Activated CD4-positive, alpha-beta T cell treated with anti-CD3 and anti-CD28 coated beads, Interleukin-2, Interleukin-6, amounts not matched to agents 100 ng/mL and 50 ng/mL, durations not matched to agents 16 hours and 8 hours (primary cell): ENCODE measurements around the gene PPP2R5A.

Source experiments
- DNase-seq: peaks from one replicate; pipeline ENCODE4 v3.0.0-alpha.2; 2020

The PPP2R5A gene

GRCh38 chr1:212284744-212285684, at the start of gene PPP2R5A:
Gene PPP2R5A (plus strand): TSS chr1:212285410. CDS start chr1:212286111, 701 bp downstream.
- DNase-seq = peak; percentile 100

DNA sequence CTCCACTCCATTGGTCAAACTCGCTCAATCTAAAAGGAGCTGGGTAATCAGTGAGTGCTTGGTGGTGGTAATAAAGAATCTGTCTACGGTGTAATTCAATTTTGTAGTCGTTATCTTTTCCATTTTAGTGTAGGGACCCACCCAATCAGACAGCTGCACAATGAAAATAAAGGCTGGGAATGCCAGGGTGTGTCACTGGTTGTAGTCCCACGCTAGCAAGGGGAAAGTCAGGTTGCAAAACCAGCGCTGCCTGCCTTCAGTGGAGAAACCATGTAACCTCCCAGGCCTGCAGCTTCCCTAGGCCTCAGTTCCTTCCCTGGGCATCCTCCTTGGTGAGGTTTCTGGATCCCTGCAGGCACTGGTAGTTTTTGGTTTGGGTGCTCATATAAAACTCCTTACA, 49.4 kb upstream of the PPP2R5A start:
- DNase-seq = no peak

DNA sequence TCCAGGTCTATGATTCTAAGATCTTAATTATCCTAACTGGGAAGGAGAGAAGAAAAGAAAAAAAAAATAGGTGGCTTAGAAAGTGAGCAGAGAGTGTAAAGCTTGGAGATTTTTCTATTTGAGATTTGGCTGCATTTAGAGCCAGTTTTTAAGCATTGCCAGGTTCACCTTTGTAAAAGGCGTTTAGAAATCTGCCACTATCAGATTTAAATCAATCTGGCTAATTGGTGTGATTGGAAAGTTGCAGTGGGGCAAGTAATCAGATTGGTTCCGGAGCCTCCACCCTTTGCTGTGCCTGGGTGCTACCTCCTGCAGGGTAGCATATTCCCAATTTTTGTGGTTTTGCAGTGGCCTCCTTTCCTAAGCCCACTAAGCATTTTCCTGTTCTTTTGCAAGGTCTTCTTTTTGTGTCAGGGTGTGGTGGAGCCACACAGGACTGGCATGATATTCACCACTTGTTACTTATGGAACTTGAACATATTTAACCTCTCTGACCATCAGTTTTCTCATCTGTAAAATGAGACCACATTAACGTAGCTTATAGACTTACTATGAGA, 48.5 kb upstream of the PPP2R5A start:
- DNase-seq = no peak

GRCh38 chr1:212237651-212238050, 47.6 kb upstream of the PPP2R5A start:
- DNase-seq = peak; percentile 58

DNA sequence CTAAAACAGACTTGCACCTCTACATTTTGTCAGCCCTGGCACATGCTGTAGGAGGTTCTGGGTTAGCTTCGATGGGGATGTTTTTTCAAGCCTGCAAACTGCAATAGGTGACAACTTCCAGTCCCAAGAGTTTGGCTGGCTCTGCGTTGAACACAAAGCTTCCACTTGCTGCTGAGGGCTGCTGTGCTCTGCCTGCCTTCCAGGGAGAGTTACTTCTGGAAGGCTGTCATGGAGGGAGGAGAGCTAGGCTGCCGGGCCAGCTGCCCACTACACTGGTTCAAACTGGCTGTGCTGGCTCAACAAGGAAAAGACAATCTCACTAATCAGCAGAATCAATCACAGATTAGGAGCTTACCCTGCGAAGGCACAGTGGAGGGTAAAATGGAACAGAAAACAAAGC, 46.7 kb upstream of the PPP2R5A start:
- DNase-seq = no peak

DNA sequence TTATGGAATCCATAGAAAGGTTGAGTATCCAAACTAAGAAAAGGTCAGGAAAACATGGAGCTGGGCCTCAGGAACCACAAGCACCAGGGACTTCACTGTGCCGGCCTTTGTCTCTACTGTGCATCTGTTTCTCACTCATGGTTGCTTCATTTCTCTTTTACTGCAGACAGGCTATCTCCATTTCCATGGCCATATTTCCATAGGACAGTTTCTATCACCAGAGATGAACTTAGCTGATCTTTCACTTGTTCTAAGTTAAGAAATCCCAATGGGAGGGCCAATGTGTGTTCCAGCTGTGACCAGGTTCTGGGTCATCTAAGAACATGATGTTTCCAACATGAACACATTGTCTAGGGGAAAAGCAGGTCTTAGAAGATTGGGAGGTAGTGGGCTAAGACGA, 43.7 kb upstream of the PPP2R5A start:
- DNase-seq = no peak

DNA sequence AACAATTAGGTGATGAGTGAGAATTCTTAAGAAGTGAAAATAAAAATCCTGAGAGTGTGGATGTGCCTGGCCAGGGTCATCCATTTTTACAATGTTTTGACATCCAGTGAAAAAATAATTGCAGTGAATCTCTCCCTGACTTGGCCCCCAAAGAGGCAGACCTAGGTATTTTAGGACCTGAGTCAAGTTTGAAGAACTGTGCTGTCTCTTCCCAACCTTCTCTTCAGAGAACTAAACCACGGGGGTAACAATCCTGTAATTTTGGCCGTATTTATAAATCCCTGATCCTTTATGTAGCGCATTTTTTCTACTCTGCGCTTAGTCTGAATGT, 43.3 kb upstream of the PPP2R5A start:
- DNase-seq = no peak

GRCh38 chr1:212242288-212242984, 42.8 kb upstream of the PPP2R5A start:
- DNase-seq = no peak

DNA sequence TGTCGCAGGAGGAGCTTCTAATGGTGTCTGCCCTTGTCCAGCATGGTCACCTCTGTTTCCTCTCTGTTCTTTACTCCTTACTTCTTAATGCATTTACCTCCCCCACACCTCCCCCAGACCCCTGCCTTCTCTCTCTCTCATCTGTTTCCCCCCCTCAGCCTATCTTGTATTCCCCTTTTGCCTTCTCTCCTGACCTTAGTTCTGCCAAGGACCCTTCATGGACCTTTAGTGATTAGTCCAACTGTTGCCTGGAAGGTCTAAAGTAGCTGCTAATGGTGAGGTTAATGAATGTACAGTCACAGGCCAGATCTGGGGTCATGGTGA, 42.3 kb upstream of the PPP2R5A start:
- DNase-seq = no peak

GRCh38 chr1:212244441-212244840, 40.8 kb upstream of the PPP2R5A start:
- DNase-seq = no peak

GRCh38 chr1:212247179-212247721, 38.0 kb upstream of the PPP2R5A start:
- no peak for DNase-seq

DNA sequence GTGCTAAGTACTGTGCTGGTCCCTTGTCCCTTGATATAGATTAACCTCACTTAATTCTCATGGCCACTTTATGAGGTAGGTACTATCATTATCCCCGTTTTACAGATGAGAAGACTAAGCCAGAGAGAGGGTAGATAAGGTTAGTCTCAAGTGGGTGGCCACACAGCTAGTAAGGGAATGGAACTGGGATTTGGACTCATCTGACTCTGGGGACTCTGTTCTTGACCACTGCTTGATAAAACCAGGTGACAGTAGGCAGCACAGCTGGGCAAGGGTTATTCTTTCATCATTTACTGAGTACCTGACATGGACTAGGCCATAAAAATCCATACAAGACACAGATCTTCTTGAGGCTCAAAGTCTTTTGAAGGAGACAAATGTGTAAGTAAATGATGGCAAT, 37.2 kb upstream of the PPP2R5A start:
- DNase-seq = no peak

DNA sequence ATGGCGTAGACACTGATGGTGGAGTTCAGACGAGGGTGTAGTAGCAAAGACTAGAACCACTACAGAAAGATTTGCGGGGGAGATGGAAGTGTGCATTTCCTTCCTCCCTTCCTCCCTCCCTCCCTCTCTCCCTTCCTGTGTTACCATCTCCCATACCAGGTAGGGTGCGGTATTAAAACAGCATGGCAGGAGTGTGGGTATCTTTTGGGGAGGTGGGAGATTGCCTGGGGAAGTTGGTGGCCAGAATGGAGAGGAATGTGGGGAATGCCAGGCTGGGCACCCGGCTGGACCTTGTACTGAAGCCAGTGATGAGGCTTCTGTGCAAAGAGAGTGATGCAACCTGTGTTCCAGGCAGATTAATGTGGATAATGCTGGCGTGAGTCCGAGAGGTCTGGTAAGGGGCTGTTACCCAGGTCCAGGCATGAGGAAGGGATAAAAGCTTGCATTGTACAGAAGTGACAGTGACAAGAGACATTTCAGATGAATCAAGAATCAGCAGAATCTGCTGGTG, 30.3 kb upstream of the PPP2R5A start:
- no peak for DNase-seq

DNA sequence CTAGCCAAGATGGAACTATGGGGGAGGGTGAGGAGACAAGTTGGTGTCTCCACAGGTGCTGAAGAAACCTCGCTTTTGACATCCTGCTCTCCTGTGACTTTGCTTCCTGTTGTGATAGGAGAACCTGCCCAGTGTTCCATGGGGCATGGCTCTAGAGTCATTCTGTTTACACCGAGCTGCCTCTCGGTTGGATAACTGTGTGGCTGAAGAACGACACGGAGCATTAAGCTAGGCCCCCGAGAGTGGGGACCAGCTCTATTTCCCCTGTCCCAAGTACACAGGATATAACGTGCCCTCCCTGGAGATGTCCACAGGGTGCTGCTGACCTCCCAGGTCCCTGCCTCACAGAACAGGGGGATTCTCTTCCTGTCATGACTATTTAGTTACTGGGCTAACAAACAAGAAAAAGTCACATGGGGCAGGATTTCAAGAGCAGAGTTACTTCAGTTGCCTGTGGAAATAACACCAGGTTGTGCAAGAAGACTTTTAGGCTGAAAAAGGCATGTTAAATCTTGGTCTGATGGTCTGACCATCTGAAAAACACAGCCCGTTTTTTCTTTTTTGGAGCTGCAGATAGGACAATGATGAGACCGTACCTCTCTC, 29.4 kb upstream of the PPP2R5A start:
- DNase-seq = peak; percentile 2

DNA sequence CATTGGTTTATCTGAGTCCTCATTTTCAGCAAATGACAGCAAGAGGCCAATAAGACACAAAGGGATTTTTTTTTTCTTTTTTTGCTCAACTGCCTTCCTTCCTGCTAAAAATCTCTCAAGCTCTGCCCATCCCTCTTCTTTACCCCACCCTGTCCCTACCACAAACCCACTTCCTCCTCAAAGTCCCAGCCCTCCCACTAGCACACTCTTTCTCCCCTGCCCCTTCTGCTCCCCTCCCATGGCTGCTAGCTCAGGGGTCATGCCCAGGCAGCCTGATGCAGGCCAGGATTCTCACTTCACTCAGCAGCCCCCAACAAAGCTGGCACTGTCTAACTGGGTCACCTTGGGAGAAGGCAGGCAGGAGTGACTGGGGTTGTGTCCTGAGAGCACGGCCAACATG, 28.8 kb upstream of the PPP2R5A start:
- peak; percentile 38 for DNase-seq

- no peak for DNase-seq
These were observed 28.1 kb upstream of the PPP2R5A start for GRCh38 chr1:212257157-212257556.

DNA sequence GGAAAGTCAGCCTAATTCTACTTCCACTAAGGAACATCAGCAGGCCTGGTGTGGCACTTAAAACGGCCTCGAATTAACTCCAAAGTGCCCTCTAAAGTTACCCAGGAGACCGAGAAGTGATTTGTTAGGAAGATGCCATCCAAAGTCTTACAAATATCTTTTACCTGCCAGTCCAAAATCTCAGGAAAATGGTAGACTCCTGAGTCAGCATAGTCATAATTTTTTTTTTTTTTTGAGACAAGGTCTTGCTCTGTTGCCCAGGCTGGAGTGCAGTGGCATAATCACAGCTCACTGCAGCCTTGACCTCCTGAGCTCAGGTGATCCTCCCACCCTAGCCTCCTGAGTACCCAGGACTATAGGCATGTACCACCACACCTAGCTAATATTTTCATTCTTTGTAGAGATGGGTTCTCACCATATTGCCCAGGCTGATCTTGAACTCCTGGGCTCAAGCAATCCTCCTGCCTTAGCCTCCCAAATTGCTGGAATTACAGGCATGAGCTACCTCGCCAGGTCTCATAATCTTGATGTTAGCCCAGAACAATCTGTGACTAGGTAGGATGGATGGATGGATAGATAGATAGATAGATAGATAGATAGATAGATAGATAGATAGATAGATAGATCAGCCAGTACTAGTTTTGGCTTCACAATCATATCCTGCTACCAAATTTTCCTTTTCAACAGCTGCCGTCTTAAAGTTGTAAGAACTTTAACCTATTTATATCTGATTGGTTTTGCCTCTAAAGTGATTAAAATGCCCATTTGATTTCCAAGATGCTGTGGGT, 25.3 kb upstream of the PPP2R5A start:
- no peak for DNase-seq

- DNase-seq = peak; percentile 30
These were observed 24.5 kb upstream of the PPP2R5A start for GRCh38 chr1:212260557-212261355.

- no peak for DNase-seq
These were observed 23.8 kb upstream of the PPP2R5A start for GRCh38 chr1:212261361-212261929.

DNA sequence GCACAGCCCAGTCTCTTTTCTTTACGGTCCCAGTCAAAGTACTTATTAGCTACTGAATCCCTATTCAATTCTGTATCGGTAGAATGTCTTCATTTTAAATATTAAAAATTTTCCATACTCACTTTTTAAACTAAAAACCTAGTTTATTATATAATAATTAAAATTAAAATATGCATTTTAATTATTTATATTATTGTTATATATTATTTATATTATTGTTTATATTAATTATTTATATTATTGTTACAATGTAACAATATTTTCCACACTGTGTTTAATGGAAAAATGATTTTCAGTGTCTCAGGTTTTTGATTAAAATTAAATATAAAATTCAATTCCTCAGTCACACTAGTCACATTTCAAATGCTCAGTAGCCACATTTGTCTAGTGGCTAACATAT, 18.2 kb upstream of the PPP2R5A start:
- no peak for DNase-seq

DNA sequence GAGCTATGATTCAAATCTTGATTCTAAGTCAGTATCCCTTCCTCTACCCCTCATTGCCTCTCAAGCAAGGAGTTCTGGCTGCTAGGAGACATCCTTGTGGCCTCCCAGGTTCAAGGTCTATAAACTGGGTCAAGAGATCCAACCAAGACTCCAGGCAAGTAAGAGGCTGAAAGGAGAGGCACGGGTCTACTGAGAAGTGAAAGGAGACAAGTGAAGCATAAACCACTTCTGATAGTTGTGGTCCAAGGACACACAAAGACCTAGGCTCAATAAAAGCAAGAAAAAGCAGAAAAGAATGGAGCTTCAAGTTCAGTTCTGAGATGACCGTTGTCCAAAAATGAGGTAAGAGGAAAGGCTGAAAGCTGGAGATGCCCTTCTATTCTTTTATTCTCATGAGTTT, 17.8 kb upstream of the PPP2R5A start:
- DNase-seq = no peak
